Left forelimb (tissue), 1 donor: Measurements from ENCODE around the gene TSPAN32.
"Not testable (repeated sequence)": the region's sequence is repeated elsewhere in the genome, so short reads cannot be mapped to it uniquely, and the experiment has no call there.

Experiments used
- DNase-seq: peaks from one replicate; pipeline ENCODE4 v3.0.0-alpha.2; 2018; ENCODE audit warnings: low spot score

Gene TSPAN32

GRCh38 chr11:2363577-2364370, 62.0 kb downstream of the TSPAN32 start:
- DNase-seq, result no peak

- not testable (repeated sequence) for DNase-seq
These were observed 62.6 kb downstream of the TSPAN32 start for GRCh38 chr11:2364386-2364785.

DNA sequence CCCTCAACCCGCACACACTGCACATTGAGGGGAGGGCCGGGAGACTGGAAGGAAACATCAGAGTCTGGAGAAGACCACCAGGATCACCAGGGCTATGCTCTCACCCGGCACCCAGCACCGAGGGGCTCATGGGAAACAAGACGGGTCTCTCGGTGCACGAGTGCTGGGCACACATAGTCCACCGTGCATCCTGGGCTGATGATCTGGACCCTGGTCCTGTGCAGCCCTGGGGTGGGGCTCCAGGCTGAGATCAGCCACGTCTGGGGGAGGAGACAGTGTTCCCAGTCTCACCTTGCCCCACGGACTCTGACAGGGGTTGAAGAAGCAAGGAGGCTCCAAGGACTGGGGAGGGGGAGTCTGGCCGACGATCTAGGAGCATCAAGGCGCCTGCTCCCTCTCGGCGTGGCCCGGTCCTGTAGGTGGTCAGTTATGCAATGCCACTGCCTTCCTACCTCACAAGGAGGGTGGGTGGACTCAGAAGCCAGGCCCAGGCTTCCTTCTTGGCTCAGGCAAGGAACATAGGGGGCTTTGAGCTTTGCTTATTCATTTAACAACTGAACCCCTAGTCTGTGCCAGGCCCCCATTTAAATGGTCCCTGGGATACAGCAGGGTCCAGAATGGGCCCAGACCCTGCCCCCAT, 63.9 kb downstream of the TSPAN32 start:
- no peak for DNase-seq

GRCh38 chr11:2366276-2366675, 64.5 kb downstream of the TSPAN32 start:
- DNase-seq, result no peak

GRCh38 chr11:2366733-2367132, 64.9 kb downstream of the TSPAN32 start:
- DNase-seq, result no peak

- no peak for DNase-seq
These were observed 65.7 kb downstream of the TSPAN32 start for GRCh38 chr11:2367266-2368160.
